Mucosa of rectum (tissue), 2 donors: ENCODE data around the gene MCMBP.

Experiments
- H3K27ac ChIP-seq, 2 donors: one replicate each; pipeline ENCODE4 v1.7.0; 2013; ENCODE audit warnings: inconsistent platforms in 2 of 2, low read depth in 2 of 2, low read length in 2 of 2
- H3K27me3 ChIP-seq, 2 donors: one replicate each; pipeline ENCODE4 v1.7.0; 2013; ENCODE audit warnings: low read length in 2 of 2; ENCODE audit not compliant: control insufficient read depth in 2 of 2, insufficient read depth in 2 of 2
- H3K36me3 ChIP-seq, 2 donors: one replicate each; pipeline ENCODE4 v1.7.0; 2013; ENCODE audit warnings: low read length in 2 of 2; ENCODE audit not compliant: control insufficient read depth in 2 of 2, insufficient read depth in 2 of 2
- H3K4me1 ChIP-seq, 2 donors: one replicate each; pipeline ENCODE4 v1.7.0; 2013; ENCODE audit warnings: low read length in 2 of 2, mild to moderate bottlenecking in 1 of 2; ENCODE audit not compliant: control insufficient read depth in 2 of 2, insufficient read depth in 2 of 2
- H3K4me3 ChIP-seq, 2 donors: one replicate each; pipeline ENCODE4 v1.7.0; 2013; ENCODE audit warnings: low read length in 2 of 2
- H3K9ac ChIP-seq, 2 donors: one replicate each; pipeline ENCODE4 v1.7.0; 2013; ENCODE audit warnings: low read length in 2 of 2, low read depth in 1 of 2, mild to moderate bottlenecking in 1 of 2
- H3K9me3 ChIP-seq, 2 donors: one replicate each; pipeline ENCODE4 v1.7.0; 2013; ENCODE audit warnings: low read length in 2 of 2; ENCODE audit not compliant: control insufficient read depth in 2 of 2
- donor health status: healthy.
- donor health status: Normal muscosa, but diverticular disease.

The MCMBP gene

DNA sequence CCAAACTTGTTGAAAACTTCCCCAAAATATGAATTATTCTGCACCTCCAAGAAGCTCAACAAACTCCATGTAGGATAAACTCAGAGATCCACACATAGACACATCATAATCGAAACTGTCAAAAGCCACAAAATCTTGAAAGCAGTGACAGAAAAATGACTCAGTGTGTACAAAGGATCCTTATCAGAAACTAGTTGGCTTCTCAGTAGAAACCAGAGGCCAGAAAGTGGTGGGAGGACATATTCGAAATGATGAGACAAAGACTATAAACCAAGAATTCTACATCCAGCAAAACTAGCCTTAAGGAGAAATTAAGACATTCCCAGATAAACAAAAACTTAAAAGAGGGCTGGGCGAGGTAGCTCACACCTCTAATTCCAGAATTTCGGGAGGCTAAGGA, 38.5 kb downstream of the MCMBP start:
- H3K36me3 ChIP-seq: peaks cover 69 to 82% of the 10 kb centered on the region in 2 donors
- no peak overlapping the region for H3K9ac ChIP-seq
- H3K4me3 ChIP-seq: no peak overlapping the region
- H3K9me3 ChIP-seq: no peaks in the 10 kb centered on the region
- H3K4me1 ChIP-seq: no peaks in the 10 kb centered on the region
- H3K27ac ChIP-seq: no peak overlapping the region
- H3K27me3 ChIP-seq: no peaks in the 10 kb centered on the region

- no peak overlapping the region for H3K9ac ChIP-seq
- no peaks in the 10 kb centered on the region for H3K4me1 ChIP-seq
- no peaks in the 10 kb centered on the region for H3K9me3 ChIP-seq
- peaks cover 66 to 79% of the 10 kb centered on the region in 2 donors for H3K36me3 ChIP-seq
- no peak overlapping the region for H3K4me3 ChIP-seq
- no peaks in the 10 kb centered on the region for H3K27me3 ChIP-seq
- no peak overlapping the region for H3K27ac ChIP-seq
Observed at GRCh38 chr10:119832951-119833350, 39.7 kb downstream of the MCMBP start.

GRCh38 chr10:119831656-119832055, 41.0 kb downstream of the MCMBP start:
- Histone ChIP-seq H3K36me3 (peaks cover 65 to 76% of the 10 kb centered on the region in 2 donors), H3K27me3 (no peaks in the 10 kb centered on the region)

GRCh38 chr10:119830851-119831250, 41.8 kb downstream of the MCMBP start:
- Histone ChIP-seq H3K27me3 (no peaks in the 10 kb centered on the region), H3K9me3 (no peaks in the 10 kb centered on the region), H3K36me3 (peaks cover 58 to 72% of the 10 kb centered on the region in 2 donors), H3K4me1 (no peaks in the 10 kb centered on the region), H3K4me3 (no peak overlapping the region), H3K9ac (no peak overlapping the region), H3K27ac (no peak overlapping the region)

More at GRCh38 chr10:119831656-119832055, 41.0 kb downstream of the MCMBP start:
- H3K9me3 ChIP-seq: no peaks in the 10 kb centered on the region
- no peaks in the 10 kb centered on the region for H3K4me1 ChIP-seq
- H3K27ac ChIP-seq: no peak overlapping the region
- no peak overlapping the region for H3K9ac ChIP-seq
- no peak overlapping the region for H3K4me3 ChIP-seq

DNA sequence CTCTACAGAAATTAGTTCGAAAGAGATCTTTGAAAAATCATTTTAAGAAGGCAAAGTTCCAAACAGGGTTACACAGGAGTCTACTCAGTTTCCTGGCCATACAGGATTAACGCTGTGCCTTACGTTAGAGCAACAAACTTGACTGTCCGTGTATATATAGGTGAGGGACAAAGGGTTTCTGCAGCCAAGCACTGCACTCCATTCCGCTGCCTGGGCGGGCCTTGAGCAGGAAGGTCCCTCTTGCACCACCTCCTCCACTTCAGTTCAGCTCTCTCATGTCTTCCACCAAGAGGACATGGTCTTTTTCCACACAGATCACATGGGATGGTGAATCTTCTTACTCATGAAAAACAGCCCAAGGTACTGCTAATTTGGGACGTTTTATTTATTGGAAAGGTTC, 43.2 kb downstream of the MCMBP start:
- Histone ChIP-seq H3K36me3 (peaks cover 50 to 61% of the 10 kb centered on the region in 2 donors), H3K4me3 (no peak overlapping the region), H3K4me1 (no peaks in the 10 kb centered on the region), H3K9me3 (no peaks in the 10 kb centered on the region), H3K27ac (no peak overlapping the region), H3K27me3 (no peaks in the 10 kb centered on the region), H3K9ac (no peak overlapping the region)

DNA sequence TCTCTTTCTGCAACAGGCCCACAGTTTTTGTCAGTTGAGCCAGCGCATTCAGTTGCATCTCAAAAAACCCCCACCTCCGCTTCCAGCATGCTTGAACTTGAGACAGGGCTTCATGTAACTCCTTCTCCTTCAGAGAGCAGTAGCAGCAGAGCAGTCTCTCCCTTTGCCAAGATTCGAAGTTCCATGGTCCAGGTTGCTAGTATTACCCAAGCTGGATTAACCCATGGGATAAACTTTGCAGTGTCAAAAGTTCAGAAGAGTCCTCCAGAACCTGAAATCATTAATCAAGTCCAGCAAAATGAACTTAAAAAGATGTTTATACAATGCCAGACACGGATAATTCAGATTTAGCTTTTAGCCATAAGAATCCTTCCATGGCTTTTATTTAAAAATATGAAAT, 45.2 kb downstream of the MCMBP start:
- H3K27me3 ChIP-seq: no peaks in the 10 kb centered on the region
- no peaks in the 10 kb centered on the region for H3K4me1 ChIP-seq
- no peak overlapping the region for H3K27ac ChIP-seq
- H3K9me3 ChIP-seq: no peaks in the 10 kb centered on the region
- H3K9ac ChIP-seq: no peak overlapping the region
- no peak overlapping the region for H3K4me3 ChIP-seq
- H3K36me3 ChIP-seq: peaks cover 39 to 58% of the 10 kb centered on the region in 2 donors

DNA sequence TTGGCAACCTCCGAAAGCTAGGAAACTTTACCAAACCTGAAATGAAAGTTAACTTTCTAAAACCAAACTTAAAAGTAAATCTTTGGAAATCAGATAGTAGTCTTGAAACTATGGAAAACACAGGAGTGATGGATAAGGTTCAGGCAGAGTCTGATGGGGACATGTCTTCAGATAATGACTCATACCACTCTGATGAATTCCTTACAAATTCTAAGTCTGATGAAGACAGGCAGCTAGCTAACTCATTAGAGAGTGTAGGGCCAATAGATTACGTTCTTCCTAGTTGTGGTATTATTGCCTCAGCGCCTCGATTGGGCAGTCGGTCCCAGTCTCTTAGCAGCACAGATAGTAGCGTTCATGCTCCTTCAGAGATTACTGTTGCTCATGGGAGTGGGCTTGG, 45.9 kb downstream of the MCMBP start:
- Histone ChIP-seq H3K9ac (no peak overlapping the region), H3K36me3 (peaks cover 33 to 53% of the 10 kb centered on the region in 2 donors), H3K27ac (no peak overlapping the region), H3K4me3 (no peak overlapping the region), H3K4me1 (no peaks in the 10 kb centered on the region), H3K27me3 (no peaks in the 10 kb centered on the region), H3K9me3 (no peaks in the 10 kb centered on the region)

DNA sequence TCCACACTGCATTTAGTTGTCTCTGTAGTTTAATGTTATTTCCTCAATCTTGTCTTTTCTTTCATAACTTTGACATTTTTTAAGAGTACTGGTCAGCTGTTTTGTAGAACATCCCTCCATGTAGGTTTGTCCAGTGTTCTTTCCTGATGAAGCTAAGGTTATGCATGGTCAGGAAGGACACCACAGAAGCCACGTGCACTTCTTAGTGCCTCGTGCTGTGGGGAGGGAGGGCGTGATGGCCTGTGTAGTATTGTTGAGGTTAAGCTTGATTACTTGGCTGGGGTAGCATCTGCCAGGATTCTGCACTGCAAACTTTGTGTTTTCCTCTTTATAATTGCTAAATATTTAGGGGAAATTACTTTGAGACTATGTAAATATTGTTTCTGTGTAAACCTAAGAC, 48.3 kb downstream of the MCMBP start:
- Histone ChIP-seq H3K9me3 (no peaks in the 10 kb centered on the region), H3K4me1 (no peaks in the 10 kb centered on the region), H3K27me3 (no peaks in the 10 kb centered on the region), H3K27ac (no peak overlapping the region), H3K36me3 (peaks cover 16 to 32% of the 10 kb centered on the region in 2 donors), H3K4me3 (no peak overlapping the region), H3K9ac (no peak overlapping the region)

DNA sequence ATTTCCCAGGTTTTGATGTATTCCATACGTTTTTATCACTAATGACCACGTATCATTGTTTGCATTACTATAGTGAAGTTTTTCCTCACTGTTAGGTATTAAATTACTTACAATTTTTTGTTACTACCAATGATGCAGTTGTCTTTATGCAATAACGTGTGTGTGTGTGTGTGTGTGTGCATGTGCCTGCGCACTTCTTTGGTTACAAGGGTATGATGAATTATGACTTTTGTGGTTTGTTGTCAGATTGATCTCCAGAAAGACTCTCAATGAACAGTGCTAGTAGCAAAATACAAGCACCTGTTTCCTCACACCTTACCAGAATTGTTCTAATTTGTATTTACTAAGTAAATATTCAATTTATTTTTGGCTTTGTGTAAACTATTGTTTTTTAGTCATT, 51.5 kb downstream of the MCMBP start:
- Histone ChIP-seq H3K36me3 (peaks cover 7 to 16% of the 10 kb centered on the region in 2 donors), H3K4me3 (no peak overlapping the region), H3K9ac (no peak overlapping the region), H3K4me1 (no peaks in the 10 kb centered on the region), H3K27me3 (no peaks in the 10 kb centered on the region), H3K27ac (no peak overlapping the region), H3K9me3 (no peaks in the 10 kb centered on the region)

- Histone ChIP-seq H3K9me3 (no peaks in the 10 kb centered on the region), H3K36me3 (peaks cover 7% of the 10 kb centered on the region in 2 donors), H3K4me3 (no peak overlapping the region), H3K9ac (no peak overlapping the region), H3K27me3 (no peaks in the 10 kb centered on the region), H3K27ac (no peak overlapping the region), H3K4me1 (no peaks in the 10 kb centered on the region)
Observed at GRCh38 chr10:119818889-119819270, 53.8 kb downstream of the MCMBP start.
